ENCODE results near the gene TIAM1. TPM values are rescaled to one million over a fixed set of nuclear protein-coding genes. Genes with fewer than 3 reads are reported as not detected.

Gene TIAM1
- total RNA-seq, 4 donors from 2014 or later, result 6.5 to 36.4 (median 13.0) TPM

DNA sequence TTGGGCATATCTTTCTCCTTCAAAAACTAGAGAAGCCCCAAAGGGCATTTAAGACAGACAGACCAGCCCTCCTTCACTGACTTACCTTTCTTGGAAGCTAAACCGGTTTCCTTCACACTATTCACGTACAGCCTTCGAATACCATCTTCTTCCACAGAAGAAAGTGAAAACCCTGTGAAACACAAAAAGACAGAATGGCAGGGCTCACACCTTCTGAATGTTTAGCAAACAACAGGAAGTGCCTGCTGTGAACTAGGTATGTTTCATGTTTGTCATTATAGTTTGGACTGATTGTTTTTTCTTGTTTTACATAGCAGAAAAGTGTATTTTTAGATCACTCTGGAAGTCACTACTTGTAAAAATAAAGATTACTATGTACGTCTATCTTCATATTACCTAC, 157.1 kb downstream of the TIAM1 start:
- ATAC-seq (ENCODE audit: low FRiP score), result no peak
- no peak for DNase-seq (ENCODE audit: low spot score)
- no peak for TF ChIP-seq CTCF (IDR thresholded peaks at IDR 0.05)

DNA sequence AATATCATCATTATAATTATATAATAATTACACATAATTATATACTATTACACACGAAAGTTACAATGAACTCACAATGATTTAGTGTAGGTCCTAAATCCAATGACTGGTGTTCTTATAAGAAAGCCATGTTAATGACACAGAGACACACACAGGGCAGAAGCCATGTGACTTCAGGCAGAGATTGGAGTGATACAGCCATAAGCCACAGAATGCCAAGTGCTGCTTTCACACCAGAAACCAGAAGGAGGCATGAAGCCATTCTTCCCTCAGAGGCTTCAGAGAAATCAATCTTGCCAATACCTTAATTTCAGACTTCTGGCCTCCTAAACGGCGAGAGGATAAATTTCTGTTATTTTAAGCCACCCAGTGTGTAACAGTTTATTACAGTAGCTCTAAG, 158.4 kb downstream of the TIAM1 start:
- DNase-seq (ENCODE audit: low spot score), result no peak
- TF ChIP-seq CTCF (IDR thresholded peaks at IDR 0.05), result no peak

DNA sequence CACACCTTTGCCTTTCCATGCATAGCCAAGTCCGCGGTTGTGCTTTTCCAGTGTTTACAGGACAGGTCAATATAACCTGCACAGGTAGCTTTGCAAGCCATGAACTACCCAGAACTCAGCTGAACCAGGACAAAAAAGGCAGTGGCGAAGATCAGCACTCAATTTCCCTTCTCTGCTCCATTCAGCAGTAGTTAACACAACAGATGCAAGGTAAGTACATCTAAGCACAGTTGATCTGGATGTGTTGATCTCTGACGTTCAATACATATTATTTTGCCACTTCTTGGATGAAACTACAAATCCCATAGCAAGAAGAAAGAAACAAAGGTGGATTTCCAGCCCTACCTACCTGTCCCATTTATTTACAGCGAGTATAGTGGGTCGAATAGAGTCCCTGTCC, 159.2 kb downstream of the TIAM1 start:
- TF ChIP-seq CTCF (IDR thresholded peaks at IDR 0.05), result no peak
- ATAC-seq (ENCODE audit: low FRiP score) (no peak), DNase-seq (ENCODE audit: low spot score) (no peak)

More for the DNA sequence above, 158.4 kb downstream of the TIAM1 start:
- no peak for ATAC-seq (ENCODE audit: low FRiP score)

DNA sequence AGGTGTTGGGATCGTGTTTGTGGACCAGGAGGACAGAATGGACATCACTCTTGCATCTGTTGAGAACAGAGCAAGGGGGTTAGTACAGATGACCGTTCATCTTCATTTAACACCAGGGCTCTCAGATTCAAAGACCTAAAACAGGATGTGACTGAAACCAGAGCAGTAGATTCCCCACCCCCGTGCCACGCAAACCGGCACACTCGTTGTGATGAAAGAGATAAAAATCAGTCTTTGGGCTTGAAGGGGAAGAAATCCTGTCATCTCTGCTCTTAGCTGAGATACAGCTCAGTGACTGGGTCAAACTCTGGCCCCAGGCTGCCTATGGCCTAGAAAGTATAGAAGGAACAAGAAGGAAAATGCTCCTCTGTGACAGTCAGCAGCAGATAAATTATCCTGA, 159.6 kb downstream of the TIAM1 start:
- DNase-seq (ENCODE audit: low spot score) (no peak), ATAC-seq (ENCODE audit: low FRiP score) (no peak)
- no peak for TF ChIP-seq CTCF (IDR thresholded peaks at IDR 0.05)

- no peak for TF ChIP-seq CTCF (IDR thresholded peaks at IDR 0.05)
- ATAC-seq (ENCODE audit: low FRiP score), result no peak
These were observed 161.6 kb downstream of the TIAM1 start for GRCh38 chr21:31182231-31183140.

GRCh38 chr21:31181082-31181750, 162.8 kb downstream of the TIAM1 start:
- no peak for TF ChIP-seq CTCF (IDR thresholded peaks at IDR 0.05)
- ATAC-seq (ENCODE audit: low FRiP score) (no peak), DNase-seq (ENCODE audit: low spot score) (no peak)

More at GRCh38 chr21:31182231-31183140, 161.6 kb downstream of the TIAM1 start:
- no peak for DNase-seq (ENCODE audit: low spot score)
